IMR-90 (cell line): ENCODE measurements around the gene MSX1. TPM values are rescaled to one million over a fixed set of nuclear protein-coding genes. Genes with fewer than 3 reads are reported as not detected.

Source experiments
- ATAC-seq: fragments of 200-7000 bp; cut with Tn5 transposase; 2 replicates; pipeline ENCODE4 v1.9.1; 2020; ENCODE audit warnings: low read depth, mild to moderate bottlenecking, moderate library complexity
- BruUV-seq: library from RNA; stranded (reverse); fragments of 400-500 nt; replicated peaks from 2 replicates; lab custom pipeline; 2021; lab: Mats Ljungman, UMichigan
- CTCF ChIA-PET: fragments of 300-600 bp; formaldehyde crosslinking; extraction: SDS; loops from one replicate; lab custom pipeline; 2021; ENCODE audit warnings: antibody characterized with exemption; lab: Yijun Ruan, JAX
- POLR2A ChIA-PET: fragments of 300-600 bp; sonication (Branson Sonifier 250); formaldehyde crosslinking; loops from one replicate; lab custom pipeline; 2022; ENCODE audit warnings: antibody characterized with exemption; ENCODE audit not compliant: unreplicated experiment; lab: Charles Lee
- DNase-seq: peaks from one replicate; pipeline ENCODE4 v3.0.0; 2013
- H2AFZ ChIP-seq: replicated peaks from 2 replicates; pipeline ENCODE3; 2013; ENCODE audit warnings: low read length, mild to moderate bottlenecking; ENCODE audit not compliant: poor library complexity
- H2AK5ac ChIP-seq: 2 replicates; pipeline ENCODE4 v1.6.1; 2013; ENCODE audit warnings: low read depth, low read length, inconsistent platforms
- H2AK9ac ChIP-seq: replicated peaks from 2 replicates; pipeline ENCODE3; 2013; ENCODE audit warnings: mild to moderate bottlenecking, low read depth, low read length, moderate library complexity; ENCODE audit not compliant: poor library complexity
- H2BK120ac ChIP-seq: 2 replicates; pipeline ENCODE4 v1.6.1; 2013; ENCODE audit warnings: low read depth, low read length, inconsistent platforms
- H2BK15ac ChIP-seq: 3 replicates; pipeline ENCODE4 v1.6.1; 2013; ENCODE audit warnings: low read depth, low read length, inconsistent platforms
- H2BK20ac ChIP-seq: 2 replicates; pipeline ENCODE4 v1.6.1; 2013; ENCODE audit warnings: low read depth, mild to moderate bottlenecking, inconsistent platforms, low read length, moderate library complexity
- H2BK5ac ChIP-seq: 2 replicates; pipeline ENCODE4 v1.6.1; 2013; ENCODE audit warnings: mild to moderate bottlenecking, low read depth, low read length, inconsistent platforms; ENCODE audit not compliant: poor library complexity, severe bottlenecking
- H3K14ac ChIP-seq: replicated peaks from 2 replicates; pipeline ENCODE4 v1.6.1; 2013; ENCODE audit warnings: low read depth, low read length, inconsistent platforms
- H3K18ac ChIP-seq: 2 replicates; pipeline ENCODE4 v1.6.1; 2013; ENCODE audit warnings: low read depth, low read length, control low read depth
- H3K23ac ChIP-seq: 2 replicates; pipeline ENCODE4 v1.6.1; 2013; ENCODE audit warnings: low read depth, low read length, inconsistent platforms
- H3K27ac ChIP-seq: 2 replicates; pipeline ENCODE4 v1.5.1; 2013; ENCODE audit warnings: mild to moderate bottlenecking, control low read depth, low read length; ENCODE audit not compliant: insufficient read depth
- H3K27me3 ChIP-seq: 2 replicates; pipeline ENCODE4 v1.6.1; 2013; ENCODE audit warnings: low read length; ENCODE audit not compliant: control insufficient read depth, insufficient read depth
- H3K36me3 ChIP-seq: 2 replicates; pipeline ENCODE4 v1.6.1; 2013; ENCODE audit warnings: low read length, mixed read lengths; ENCODE audit not compliant: control insufficient read depth, insufficient read depth
- H3K4ac ChIP-seq: 2 replicates; pipeline ENCODE4 v1.6.1; 2013; ENCODE audit warnings: low read depth, low read length, inconsistent platforms
- H3K4me1 ChIP-seq: 2 replicates; pipeline ENCODE4 v1.6.1; 2013; ENCODE audit warnings: low read length, mixed read lengths; ENCODE audit not compliant: control insufficient read depth, insufficient read depth
- H3K4me2 ChIP-seq: 2 replicates; pipeline ENCODE4 v1.6.1; 2013; ENCODE audit warnings: low read depth, mild to moderate bottlenecking, control low read depth, low read length, moderate library complexity
- H3K4me3 ChIP-seq: 2 replicates; pipeline ENCODE4 v1.5.1; 2013; ENCODE audit warnings: low read depth, mild to moderate bottlenecking, control low read depth, low read length, moderate library complexity; ENCODE audit not compliant: insufficient read depth
- H3K56ac ChIP-seq: 2 replicates; pipeline ENCODE4 v1.6.1; 2013; ENCODE audit warnings: low read length, inconsistent platforms; ENCODE audit not compliant: insufficient read depth; ENCODE audit errors: extremely low read depth
- H3K79me1 ChIP-seq, 2 experiments: 2 replicates each; pipeline ENCODE4 v1.6.1; 2013; ENCODE audit warnings: low read length in 2 of 2, inconsistent platforms in 1 of 2, low read depth in 1 of 2
- H3K9ac ChIP-seq: 2 replicates; pipeline ENCODE4 v1.6.1; 2013; ENCODE audit warnings: low read depth, low read length, control low read depth
- H3K9me1 ChIP-seq: 2 replicates; pipeline ENCODE4 v1.6.1; 2013; ENCODE audit warnings: low read length, inconsistent platforms; ENCODE audit not compliant: insufficient read depth
- H3K9me3 ChIP-seq: 2 replicates; pipeline ENCODE4 v1.6.1; 2013; ENCODE audit warnings: low read length; ENCODE audit not compliant: control insufficient read depth, insufficient read depth
- H4K20me1 ChIP-seq: 2 replicates; pipeline ENCODE4 v1.6.1; 2013; ENCODE audit warnings: low read length, inconsistent platforms; ENCODE audit not compliant: insufficient read depth
- H4K5ac ChIP-seq: 2 replicates; pipeline ENCODE4 v1.6.1; 2013; ENCODE audit warnings: mild to moderate bottlenecking, low read depth, low read length, control low read depth
- H4K8ac ChIP-seq, 2 experiments: 2 replicates each; pipeline ENCODE4 v1.6.1; 2013; ENCODE audit warnings: low read depth in 2 of 2, low read length in 2 of 2, control low read depth in 1 of 2, inconsistent platforms in 1 of 2
- H4K91ac ChIP-seq: 2 replicates; pipeline ENCODE4 v1.6.1; 2013; ENCODE audit warnings: low read depth, low read length, inconsistent platforms; ENCODE audit not compliant: insufficient read depth
- BHLHE40 ChIP-seq: fragments of 150-350 bp; IDR thresholded peaks from 2 replicates; pipeline ENCODE4 v1.6.1; 2016; ENCODE audit warnings: mild to moderate bottlenecking, low read depth, low read length
- CEBPB ChIP-seq: IDR thresholded peaks from 2 replicates; pipeline ENCODE4 v1.6.1; 2012; ENCODE audit warnings: low read depth, low read length, improper control_type of control experiment
- CHD1 ChIP-seq: IDR thresholded peaks from 2 replicates; pipeline ENCODE4 v1.6.1; 2012; ENCODE audit warnings: low read depth, low read length, improper control_type of control experiment
- CTCF ChIP-seq: conservative IDR thresholded peaks from 2 replicates; pipeline ENCODE4 v1.5.1; 2012; ENCODE audit warnings: mild to moderate bottlenecking, low read depth, low read length, improper control_type of control experiment
- ELK1 ChIP-seq: fragments of 150-350 bp; IDR thresholded peaks from 2 replicates; pipeline ENCODE4 v1.6.1; 2016; ENCODE audit warnings: low read depth, mild to moderate bottlenecking, low read length, moderate library complexity, borderline replicate concordance
- FOS ChIP-seq: fragments of 150-350 bp; IDR thresholded peaks from 2 replicates; pipeline ENCODE4 v1.6.1; 2016; ENCODE audit warnings: low read depth, low read length
- MAFK ChIP-seq: IDR thresholded peaks from 2 replicates; pipeline ENCODE4 v1.6.1; 2012; ENCODE audit warnings: low read depth, low read length, improper control_type of control experiment
- MAZ ChIP-seq: IDR thresholded peaks from 2 replicates; pipeline ENCODE4 v1.6.1; 2012; ENCODE audit warnings: low read depth, mild to moderate bottlenecking, low read length, improper control_type of control experiment, moderate library complexity, borderline replicate concordance
- MXI1 ChIP-seq: IDR thresholded peaks from 2 replicates; pipeline ENCODE4 v1.6.1; 2012; ENCODE audit warnings: low read depth, mild to moderate bottlenecking, low read length, moderate library complexity, borderline replicate concordance
- NFE2L2 ChIP-seq: fragments of 150-350 bp; IDR thresholded peaks from 2 replicates; pipeline ENCODE4 v1.6.1; 2016; ENCODE audit warnings: low read depth, mild to moderate bottlenecking, low read length
- POLR2A ChIP-seq: IDR thresholded peaks from 2 replicates; pipeline ENCODE4 v1.6.1; 2012; ENCODE audit warnings: mild to moderate bottlenecking, low read depth, low read length
- RAD21 ChIP-seq: IDR thresholded peaks from 2 replicates; pipeline ENCODE4 v1.6.1; 2012; ENCODE audit warnings: low read length, improper control_type of control experiment
- RCOR1 ChIP-seq: IDR thresholded peaks from 2 replicates; pipeline ENCODE4 v1.6.1; 2012; ENCODE audit warnings: mild to moderate bottlenecking, low read length, improper control_type of control experiment; ENCODE audit not compliant: insufficient replicate concordance
- RFX5 ChIP-seq: IDR thresholded peaks from 2 replicates; pipeline ENCODE4 v1.8.0; 2012; ENCODE audit warnings: low read depth, mild to moderate bottlenecking, low read length, moderate library complexity
- SMC3 ChIP-seq: fragments of 150-350 bp; IDR thresholded peaks from 2 replicates; pipeline ENCODE4 v1.6.1; 2016; ENCODE audit warnings: low read depth, mild to moderate bottlenecking, antibody characterized with exemption, low read length, moderate library complexity
- USF2 ChIP-seq: fragments of 150-350 bp; IDR thresholded peaks from 2 replicates; pipeline ENCODE4 v1.6.1; 2017; ENCODE audit warnings: mild to moderate bottlenecking, antibody characterized with exemption, low read length, low read depth
- WGBS, 2 experiments: methylation state at CpG; one replicate each; pipeline versions ENCODE4 v1.1.5 to v1.1.7; 2013; ENCODE audit warnings: missing lambda C conversion rate in 2 of 2; ENCODE audit not compliant: insufficient read length in 1 of 2; ENCODE audit errors: extremely low coverage in 2 of 2; 5-methylcytosine and 5-hydroxymethylcytosine counted together
- dilution Hi-C: fragments of 300-500 bp; cut with HindIII; formaldehyde crosslinking; loops from one replicate; pipeline ENCODE4 v1.14.3; 2018; ENCODE audit warnings: low sequenced_read_pairs; ENCODE audit not compliant: unreplicated experiment
- in situ Hi-C: fragments of 300-500 bp; cut with MboI; formaldehyde crosslinking; loops from 3 replicates; pipeline ENCODE4 v1.14.3; 2019; ENCODE audit warnings: low sequenced_read_pairs, inconsistent platforms, mixed read lengths
- intact Hi-C: fragments of 100-400 bp; cut with micrococcal nuclease; formaldehyde crosslinking; loops from 2 replicates; pipeline ENCODE4 v1.10.0; 2022
- polyA plus RNA-seq, 3 experiments: library from polyadenylated mRNA; depleted of rRNA; stranded (reverse); fragments of >200 nt; gene quantifications; 2 replicates each; pipeline ENCODE4 v1.2.3, GENCODE V29; 2012; ENCODE audit warnings: low replicate concordance in 1 of 3
- total RNA-seq: library from RNA; depleted of rRNA; stranded (reverse); fragments of >200 nt; gene quantifications from 2 replicates; pipeline ENCODE4 v1.2.3, GENCODE V29; 2012

The MSX1 gene
- total and polyA plus RNA-seq, 2 of the 4 experiments (the other 2 are of a cell fraction), result 1.1 to 3.9 TPM

- H3K79me1 ChIP-seq, result no peaks in the 10 kb centered on the region
- H3K27ac ChIP-seq, result no peak overlapping the region
- no peak overlapping the region for H2BK120ac ChIP-seq
- H3K9me3 ChIP-seq, result no peaks in the 10 kb centered on the region
- no peak overlapping the region for H4K5ac ChIP-seq
- no TSS peak for BruUV-seq
- H2BK5ac ChIP-seq, result no peak overlapping the region
- no peak overlapping the region for H3K4ac ChIP-seq
- H3K23ac ChIP-seq, result no peak overlapping the region
- intact Hi-C loops, result no loop called here
- POLR2A ChIA-PET, result no interaction called here
- no peak overlapping the region for H2AK5ac ChIP-seq
- H3K27me3 ChIP-seq, result peaks cover 45% of the 10 kb centered on the region
- no peak overlapping the region for H3K4me2 ChIP-seq
- no peaks in the 10 kb centered on the region; the same call in 1 of the 2 replicates for H3K4me1 ChIP-seq
- no peak overlapping the region for H4K8ac ChIP-seq
- H3K9ac ChIP-seq, result no peak overlapping the region
- no peak overlapping the region for H2AFZ ChIP-seq
- DNase-seq (no peak), ATAC-seq (no peak)
- no peak for TF ChIP-seq SMC3
- TF ChIP-seq ELK1, result no peak
- no peak for TF ChIP-seq CTCF
- no peak for TF ChIP-seq CEBPB
- TF ChIP-seq MAFK, result no peak
- TF ChIP-seq CHD1, result no peak
- TF ChIP-seq RFX5, result no peak
- no peak for TF ChIP-seq BHLHE40
- TF ChIP-seq FOS, result no peak
- TF ChIP-seq RCOR1, result no peak
- no peak for TF ChIP-seq RAD21
- no peak for TF ChIP-seq USF2
- TF ChIP-seq MXI1, result no peak
- TF ChIP-seq MAZ, result no peak
- no peak for TF ChIP-seq NFE2L2
- TF ChIP-seq POLR2A, result no peak
- no peak overlapping the region for H4K91ac ChIP-seq
- H3K9me1 ChIP-seq, result no peaks in the 10 kb centered on the region
- 80% methylated on average over 2 of the region's 31 CpGs; no CpG with 5 or more reads in 1 of the 2 experiments for WGBS, 2 experiments
- no peak overlapping the region for H2AK9ac ChIP-seq
- H3K4me3 ChIP-seq, result no peak overlapping the region
- no peak overlapping the region for H2BK15ac ChIP-seq
- in situ Hi-C loops, result no loop called here
- H3K14ac ChIP-seq, result no peak overlapping the region
- H3K56ac ChIP-seq, result no peak overlapping the region
- dilution Hi-C loops, result no loop called here
- H4K20me1 ChIP-seq, result no peaks in the 10 kb centered on the region
- CTCF ChIA-PET, result no interaction called here
- no peaks in the 10 kb centered on the region for H3K36me3 ChIP-seq
- no peak overlapping the region for H3K18ac ChIP-seq
- H2BK20ac ChIP-seq, result no peak overlapping the region
Observed at GRCh38 chr4:4854649-4855295, 4.7 kb upstream of the MSX1 start.
